SK-N-SH treated with all-trans-retinoic acid at 6 μM for 48 hours (cell line): Measurements from ENCODE around the gene ACIN1.

Experiments used
- ATAC-seq: fragments of 200-7000 bp; cut with Tn5 transposase; 3 replicates; pipeline ENCODE4 v1.9.1; 2020; ENCODE audit warnings: mild to moderate bottlenecking, moderate library complexity
- ARNTL ChIP-seq: fragments of 450-650 bp; formaldehyde crosslinking; IDR thresholded peaks from 2 replicates; pipeline ENCODE4 v1.5.0; 2020; ENCODE audit warnings: low read depth, mild to moderate bottlenecking, moderate library complexity, borderline replicate concordance
- BACH2 ChIP-seq: fragments of 250-450 bp; sonication (Bioruptor Pico); IDR thresholded peaks from 2 replicates; pipeline ENCODE4 v1.9.0; 2021; ENCODE audit warnings: mild to moderate bottlenecking, borderline replicate concordance
- CREB5 ChIP-seq: fragments of 250-450 bp; sonication (Bioruptor Pico); IDR thresholded peaks from 2 replicates; pipeline ENCODE4 v1.5.1; 2020; ENCODE audit warnings: low read depth, mild to moderate bottlenecking, moderate library complexity
- CSDC2 ChIP-seq: fragments of 250-450 bp; sonication (Bioruptor Pico); IDR thresholded peaks from 2 replicates; pipeline ENCODE4 v1.5.0; 2020; ENCODE audit warnings: mild to moderate bottlenecking, moderate library complexity
- ESRRG ChIP-seq: fragments of 250-450 bp; sonication (Bioruptor Pico); IDR thresholded peaks from 2 replicates; pipeline ENCODE4 v1.6.1; 2021; ENCODE audit warnings: mild to moderate bottlenecking
- GLIS3 ChIP-seq: fragments of 250-450 bp; sonication (Bioruptor Pico); IDR thresholded peaks from 2 replicates; pipeline ENCODE4 v1.5.0; 2020; ENCODE audit warnings: mild to moderate bottlenecking, moderate library complexity
- ISL1 ChIP-seq: fragments of 250-450 bp; sonication (Bioruptor Pico); IDR thresholded peaks from 2 replicates; pipeline ENCODE4 v2.1.2; 2022; ENCODE audit warnings: mild to moderate bottlenecking, moderate library complexity
- OSR1 ChIP-seq: fragments of 250-450 bp; sonication (Bioruptor Pico); IDR thresholded peaks from 2 replicates; pipeline ENCODE4 v1.8.0; 2022; ENCODE audit warnings: moderate library complexity, mild to moderate bottlenecking, inconsistent platforms
- PATZ1 ChIP-seq: fragments of 250-450 bp; sonication (Bioruptor Pico); IDR thresholded peaks from 2 replicates; pipeline ENCODE4 v1.8.0; 2020; ENCODE audit warnings: mild to moderate bottlenecking, moderate library complexity, borderline replicate concordance
- POU6F1 ChIP-seq: fragments of 250-450 bp; sonication (Bioruptor Pico); IDR thresholded peaks from 2 replicates; pipeline ENCODE4 v1.8.0; 2021; ENCODE audit warnings: low read depth, mild to moderate bottlenecking, moderate library complexity, borderline replicate concordance
- RARB ChIP-seq: fragments of 250-450 bp; sonication (Bioruptor Pico); IDR thresholded peaks from 2 replicates; pipeline ENCODE4 v1.8.0; 2021; ENCODE audit warnings: mild to moderate bottlenecking, moderate library complexity
- SNAI2 ChIP-seq: fragments of 250-450 bp; sonication (Bioruptor Pico); IDR thresholded peaks from 2 replicates; pipeline ENCODE4 v1.5.0; 2020; ENCODE audit warnings: mild to moderate bottlenecking, moderate library complexity
- TCF4 ChIP-seq: fragments of 250-450 bp; sonication (Bioruptor Pico); IDR thresholded peaks from 2 replicates; pipeline ENCODE4 v1.8.0; 2021; ENCODE audit warnings: mild to moderate bottlenecking, moderate library complexity, borderline replicate concordance
- TOX ChIP-seq: fragments of 250-450 bp; sonication (Bioruptor Pico); IDR thresholded peaks from 2 replicates; pipeline ENCODE4 v1.8.0; 2021; ENCODE audit warnings: mild to moderate bottlenecking, moderate library complexity, borderline replicate concordance
- TSHZ2 ChIP-seq: fragments of 250-450 bp; sonication (Bioruptor Pico); IDR thresholded peaks from 2 replicates; pipeline ENCODE4 v1.5.0; 2020; ENCODE audit warnings: mild to moderate bottlenecking, moderate library complexity
- ZC3H10 ChIP-seq: fragments of 250-450 bp; sonication (Bioruptor Pico); IDR thresholded peaks from 2 replicates; pipeline ENCODE4 v1.5.1; 2021; ENCODE audit warnings: mild to moderate bottlenecking, moderate library complexity
- ZFP3 ChIP-seq: fragments of 250-450 bp; sonication (Bioruptor Pico); IDR thresholded peaks from 2 replicates; pipeline ENCODE4 v1.5.0; 2020; ENCODE audit warnings: mild to moderate bottlenecking, moderate library complexity
- ZFP30 ChIP-seq: fragments of 450-650 bp; formaldehyde crosslinking; IDR thresholded peaks from 2 replicates; pipeline ENCODE4 v1.5.0; 2022; ENCODE audit warnings: mild to moderate bottlenecking, moderate library complexity
- ZNF565 ChIP-seq: fragments of 450-650 bp; formaldehyde crosslinking; conservative IDR thresholded peaks from 2 replicates; pipeline ENCODE4 v1.5.0; 2020; ENCODE audit warnings: low read depth, mild to moderate bottlenecking, moderate library complexity
- ZNF70 ChIP-seq: fragments of 450-650 bp; formaldehyde crosslinking; IDR thresholded peaks from 2 replicates; pipeline ENCODE4 v1.5.0; 2020; ENCODE audit warnings: mild to moderate bottlenecking, moderate library complexity
- TF ChIP-seq, protein P1 (sequence below): fragments of 250-450 bp; sonication (Bioruptor Pico); IDR thresholded peaks from 2 replicates; pipeline ENCODE4 v1.5.1; 2021; ENCODE audit warnings: mild to moderate bottlenecking, moderate library complexity

The ACIN1 gene

GRCh38 chr14:23079716-23080115 lies 15.2 kb downstream of the ACIN1 start (continued):
- TF ChIP-seq TSHZ2 (CRISPR knock-in tag): no peak
- TF ChIP-seq CSDC2 (CRISPR knock-in tag): no peak

DNA sequence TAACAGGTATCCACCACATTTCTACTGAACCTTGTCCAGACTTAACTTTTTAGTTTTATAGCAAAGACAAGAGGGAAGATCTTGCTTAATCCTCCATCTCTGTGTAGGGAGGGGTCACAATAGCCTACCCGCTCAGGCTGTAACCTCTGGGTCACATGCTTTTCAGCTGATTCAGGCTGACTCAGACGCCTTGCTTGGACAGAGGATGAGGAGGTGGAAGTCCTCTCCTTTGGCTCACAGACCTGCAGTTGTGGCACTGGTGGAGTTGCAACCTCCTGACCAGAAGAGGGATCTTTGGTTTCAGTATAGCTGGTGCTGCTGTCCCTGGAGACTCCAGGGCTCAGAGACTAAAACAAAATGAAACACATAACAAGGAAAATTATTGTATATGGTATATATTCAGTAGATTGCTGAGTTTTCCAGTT lies 16.2 kb downstream of the ACIN1 start:
- TF ChIP-seq ESRRG (no peak), POU6F1 (CRISPR knock-in tag) (no peak), ZFP3 (CRISPR knock-in tag) (no peak), OSR1 (CRISPR knock-in tag) (no peak)
- ATAC-seq: peak; percentile 88

DNA sequence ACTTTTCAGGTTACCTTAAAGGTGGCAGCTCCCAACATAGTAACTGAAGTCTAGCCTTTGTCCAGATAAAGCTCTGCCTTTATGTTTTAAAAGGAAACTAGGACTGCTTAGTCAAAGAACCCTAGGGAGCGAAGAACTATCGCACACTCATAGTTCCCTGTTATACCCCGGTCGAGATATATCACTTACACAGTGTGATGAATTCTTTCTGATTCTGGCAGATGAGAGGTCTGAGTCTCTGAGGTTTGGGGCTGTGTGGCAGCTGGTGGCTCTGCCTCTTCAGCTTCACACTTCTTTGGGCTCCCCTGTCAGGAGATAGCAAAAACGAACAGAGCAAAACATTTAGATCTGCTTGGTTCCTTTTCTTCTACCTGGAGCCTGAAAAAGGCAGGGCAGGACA lies 17.0 kb downstream of the ACIN1 start:
- no peak for ATAC-seq
- TF ChIP-seq TCF4 (CRISPR knock-in tag) (no peak), ZNF565 (no peak), CSDC2 (CRISPR knock-in tag) (no peak), TOX (CRISPR knock-in tag) (no peak), ARNTL (CRISPR knock-in tag) (no peak), GLIS3 (CRISPR knock-in tag) (no peak), TSHZ2 (CRISPR knock-in tag) (no peak)
- TF ChIP-seq, all 23 proteins: peak for 0

DNA sequence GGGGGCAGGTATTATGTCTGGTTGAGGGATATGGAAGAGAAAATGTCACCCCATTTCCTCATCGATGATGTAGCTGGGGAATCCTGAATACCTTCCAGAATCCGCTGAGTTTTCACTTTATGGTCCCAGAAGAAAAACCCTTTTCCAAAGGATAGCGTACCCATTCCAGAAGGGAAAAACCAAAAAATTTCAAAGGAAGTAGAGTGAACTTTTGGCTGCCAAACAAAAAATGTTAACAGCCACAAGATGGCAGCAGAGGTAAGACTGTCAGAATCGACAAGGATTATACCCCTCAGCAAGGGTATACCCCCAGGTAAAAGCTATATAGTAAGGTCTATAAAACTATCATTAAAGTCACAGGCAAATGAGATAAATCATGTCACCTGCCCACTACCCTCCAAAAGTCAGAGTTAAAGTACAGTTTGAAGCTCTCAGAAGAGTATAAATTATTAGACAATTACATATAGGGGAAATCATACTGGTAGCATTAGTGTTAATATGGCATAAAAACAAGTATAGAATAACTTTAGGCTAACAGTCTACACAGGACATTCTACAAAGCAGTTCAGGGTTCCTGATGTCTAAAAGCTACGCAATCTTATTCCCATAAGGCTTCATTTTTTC lies 18.0 kb downstream of the ACIN1 start:
- TF ChIP-seq, protein P1, sequence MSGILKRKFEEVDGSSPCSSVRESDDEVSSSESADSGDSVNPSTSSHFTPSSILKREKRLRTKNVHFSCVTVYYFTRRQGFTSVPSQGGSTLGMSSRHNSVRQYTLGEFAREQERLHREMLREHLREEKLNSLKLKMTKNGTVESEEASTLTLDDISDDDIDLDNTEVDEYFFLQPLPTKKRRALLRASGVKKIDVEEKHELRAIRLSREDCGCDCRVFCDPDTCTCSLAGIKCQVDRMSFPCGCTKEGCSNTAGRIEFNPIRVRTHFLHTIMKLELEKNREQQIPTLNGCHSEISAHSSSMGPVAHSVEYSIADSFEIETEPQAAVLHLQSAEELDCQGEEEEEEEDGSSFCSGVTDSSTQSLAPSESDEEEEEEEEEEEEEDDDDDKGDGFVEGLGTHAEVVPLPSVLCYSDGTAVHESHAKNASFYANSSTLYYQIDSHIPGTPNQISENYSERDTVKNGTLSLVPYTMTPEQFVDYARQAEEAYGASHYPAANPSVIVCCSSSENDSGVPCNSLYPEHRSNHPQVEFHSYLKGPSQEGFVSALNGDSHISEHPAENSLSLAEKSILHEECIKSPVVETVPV: no peak
- no peak for TF ChIP-seq TCF4 (CRISPR knock-in tag)
- TF ChIP-seq SNAI2: no peak
- TF ChIP-seq CREB5 (CRISPR knock-in tag): no peak
- no peak for TF ChIP-seq ZC3H10
- TF ChIP-seq RARB: no peak
- no peak for TF ChIP-seq POU6F1 (CRISPR knock-in tag)
- no peak for TF ChIP-seq PATZ1 (CRISPR knock-in tag)
- no peak for TF ChIP-seq CSDC2 (CRISPR knock-in tag)
- no peak for TF ChIP-seq ZNF70 (CRISPR knock-in tag)
- TF ChIP-seq BACH2 (CRISPR knock-in tag): no peak
- no peak for TF ChIP-seq ZFP30 (CRISPR knock-in tag)
- no peak for TF ChIP-seq ESRRG
- TF ChIP-seq ARNTL (CRISPR knock-in tag): no peak
- TF ChIP-seq ZFP3 (CRISPR knock-in tag): no peak
- no peak for TF ChIP-seq ISL1 (CRISPR knock-in tag)
- no peak for TF ChIP-seq OSR1 (CRISPR knock-in tag)
- ATAC-seq: peak; percentile 54; the same call in 2 of the 3 replicates
